Endothelial cell (in vitro differentiated cells): ENCODE data around the gene COX5B. TPM values are rescaled to one million over a fixed set of nuclear protein-coding genes. Genes with fewer than 3 reads are reported as not detected.

Source experiments
- DNase-seq: peaks from one replicate; pipeline ENCODE4 v3.0.0; 2021; ENCODE audit warnings: low spot score
- H3K27ac Mint-ChIP-seq: one replicate; pipeline ENCODE4 v1.8.0; 2021; ENCODE audit warnings: mixed read lengths, inconsistent platforms; ENCODE audit not compliant: unreplicated experiment
- H3K27me3 Mint-ChIP-seq: one replicate; pipeline ENCODE4 v1.8.0; 2021; ENCODE audit warnings: mild to moderate bottlenecking, moderate library complexity, mixed read lengths, inconsistent platforms; ENCODE audit not compliant: unreplicated experiment
- H3K36me3 Mint-ChIP-seq: one replicate; pipeline ENCODE4 v1.8.0; 2021; ENCODE audit warnings: mild to moderate bottlenecking, low read depth, mixed read lengths, inconsistent platforms; ENCODE audit not compliant: unreplicated experiment
- H3K4me1 Mint-ChIP-seq: one replicate; pipeline ENCODE4 v1.8.0; 2021; ENCODE audit warnings: mild to moderate bottlenecking, mixed read lengths, inconsistent platforms; ENCODE audit not compliant: unreplicated experiment
- H3K4me3 Mint-ChIP-seq: one replicate; pipeline ENCODE4 v1.8.0; 2021; ENCODE audit warnings: mild to moderate bottlenecking, mixed read lengths, inconsistent platforms; ENCODE audit not compliant: unreplicated experiment
- H3K9me3 Mint-ChIP-seq: one replicate; pipeline ENCODE4 v1.8.0; 2021; ENCODE audit warnings: mixed read lengths, inconsistent platforms; ENCODE audit not compliant: unreplicated experiment
- CTCF ChIP-seq: fragments of 200-600 bp; sonication (generic); IDR thresholded peaks from one replicate; pipeline ENCODE4 v1.5.0; 2021; ENCODE audit warnings: antibody characterized with exemption; ENCODE audit not compliant: unreplicated experiment
- total RNA-seq: library from RNA; stranded (reverse); fragmentation: NEBNext Ultra II Directional; extraction: Animal tissue kit (Norgen Biotek cat#: 25700); gene quantifications from one replicate; pipeline ENCODE4 v1.2.1, GENCODE V29; 2021; ENCODE audit not compliant: unreplicated experiment

COX5B gene
- total RNA-seq, 1 donor from 2014 or later: 191 TPM

- H3K4me3 Mint-ChIP-seq: no peak overlapping the region
- no peak overlapping the region for H3K27ac Mint-ChIP-seq
- H3K27me3 Mint-ChIP-seq: peaks cover 20% of the 10 kb centered on the region
- peaks cover 50% of the 10 kb centered on the region for H3K36me3 Mint-ChIP-seq
- peaks cover 3% of the 10 kb centered on the region for H3K9me3 Mint-ChIP-seq
- no peak for DNase-seq
- no peak for TF ChIP-seq CTCF
- H3K4me1 Mint-ChIP-seq: peaks cover 20% of the 10 kb centered on the region
These were observed 12.3 kb downstream of the COX5B start for GRCh38 chr2:97657986-97658690.

- H3K27ac Mint-ChIP-seq: no peak overlapping the region
- DNase-seq: no peak
- no peak for TF ChIP-seq CTCF
- H3K9me3 Mint-ChIP-seq: peaks cover 3% of the 10 kb centered on the region
- H3K27me3 Mint-ChIP-seq: peaks cover 22% of the 10 kb centered on the region
- no peak overlapping the region for H3K4me3 Mint-ChIP-seq
- H3K4me1 Mint-ChIP-seq: peaks cover 21% of the 10 kb centered on the region
- H3K36me3 Mint-ChIP-seq: peaks cover 50% of the 10 kb centered on the region
These were observed 12.9 kb downstream of the COX5B start for GRCh38 chr2:97658691-97659157.

- peak overlapping the region; percentile 69 for H3K4me3 Mint-ChIP-seq
- no peak overlapping the region for H3K27ac Mint-ChIP-seq
- H3K36me3 Mint-ChIP-seq: peaks cover 45% of the 10 kb centered on the region
- no peak for DNase-seq
- peaks cover 3% of the 10 kb centered on the region for H3K9me3 Mint-ChIP-seq
- TF ChIP-seq CTCF: no peak
- H3K27me3 Mint-ChIP-seq: peaks cover 24% of the 10 kb centered on the region
- H3K4me1 Mint-ChIP-seq: peaks cover 21% of the 10 kb centered on the region
These were observed 13.6 kb downstream of the COX5B start for GRCh38 chr2:97659256-97660043.

GRCh38 chr2:97660044-97660774 is 14.3 kb downstream of the COX5B start:
- H3K4me3 Mint-ChIP-seq: peak overlapping the region; percentile 69
- no peaks in the 10 kb centered on the region for H3K9me3 Mint-ChIP-seq
- no peak overlapping the region for H3K27ac Mint-ChIP-seq
- H3K36me3 Mint-ChIP-seq: peaks cover 37% of the 10 kb centered on the region
- no peak for TF ChIP-seq CTCF
- DNase-seq: no peak
- H3K27me3 Mint-ChIP-seq: peaks cover 22% of the 10 kb centered on the region
- H3K4me1 Mint-ChIP-seq: peaks cover 21% of the 10 kb centered on the region
